Upper lobe of right lung (tissue), 1 donor: ENCODE measurements around the gene RSPH6A. TPM values are rescaled to one million over a fixed set of nuclear protein-coding genes. Genes with fewer than 3 reads are reported as not detected.

Experiments used
- ATAC-seq: fragments of 200-7000 bp; cut with Tn5 transposase; one replicate; pipeline ENCODE4 v1.9.1; 2020; ENCODE audit warnings: mild to moderate bottlenecking, moderate library complexity
- DNase-seq: peaks from one replicate; pipeline ENCODE4 v3.0.0-alpha.2; 2020
- H3K27ac ChIP-seq: fragments of 200-600 bp; one replicate; pipeline ENCODE4 v1.8.0; 2022
- H3K27me3 ChIP-seq: fragments of 200-600 bp; one replicate; pipeline ENCODE4 v1.8.0; 2022; ENCODE audit warnings: mild to moderate bottlenecking
- H3K36me3 ChIP-seq: fragments of 200-600 bp; one replicate; pipeline ENCODE4 v1.8.0; 2022
- H3K4me1 ChIP-seq: fragments of 200-600 bp; one replicate; pipeline ENCODE4 v1.8.0; 2022
- H3K4me3 ChIP-seq: fragments of 200-600 bp; one replicate; pipeline ENCODE4 v1.8.0; 2022; ENCODE audit warnings: mild to moderate bottlenecking
- H3K9me3 ChIP-seq: fragments of 200-600 bp; one replicate; pipeline ENCODE4 v1.8.0; 2022
- intact Hi-C: fragments of 100-400 bp; cut with DNase I; formaldehyde crosslinking; loops from one replicate; pipeline ENCODE4 v1.11.0; 2022
- total RNA-seq: library from RNA; stranded (reverse); fragmentation: NEBNext Ultra II Directional; extraction: Animal tissue kit (Norgen Biotek cat#: 25700); gene quantifications from one replicate; pipeline ENCODE4 v1.2.1, GENCODE V29; 2021
- TF ChIP-seq, protein P1 (sequence below): fragments of 200-600 bp; IDR thresholded peaks from one replicate; pipeline ENCODE4 v1.8.0; 2022; ENCODE audit warnings: antibody characterized with exemption
- donor health status: DM: no; HTN: yes; CAD: no; lungs with severe emphysema.

The RSPH6A gene
- total RNA-seq, 1 donor from 2014 or later, result 0.38 TPM

DNA sequence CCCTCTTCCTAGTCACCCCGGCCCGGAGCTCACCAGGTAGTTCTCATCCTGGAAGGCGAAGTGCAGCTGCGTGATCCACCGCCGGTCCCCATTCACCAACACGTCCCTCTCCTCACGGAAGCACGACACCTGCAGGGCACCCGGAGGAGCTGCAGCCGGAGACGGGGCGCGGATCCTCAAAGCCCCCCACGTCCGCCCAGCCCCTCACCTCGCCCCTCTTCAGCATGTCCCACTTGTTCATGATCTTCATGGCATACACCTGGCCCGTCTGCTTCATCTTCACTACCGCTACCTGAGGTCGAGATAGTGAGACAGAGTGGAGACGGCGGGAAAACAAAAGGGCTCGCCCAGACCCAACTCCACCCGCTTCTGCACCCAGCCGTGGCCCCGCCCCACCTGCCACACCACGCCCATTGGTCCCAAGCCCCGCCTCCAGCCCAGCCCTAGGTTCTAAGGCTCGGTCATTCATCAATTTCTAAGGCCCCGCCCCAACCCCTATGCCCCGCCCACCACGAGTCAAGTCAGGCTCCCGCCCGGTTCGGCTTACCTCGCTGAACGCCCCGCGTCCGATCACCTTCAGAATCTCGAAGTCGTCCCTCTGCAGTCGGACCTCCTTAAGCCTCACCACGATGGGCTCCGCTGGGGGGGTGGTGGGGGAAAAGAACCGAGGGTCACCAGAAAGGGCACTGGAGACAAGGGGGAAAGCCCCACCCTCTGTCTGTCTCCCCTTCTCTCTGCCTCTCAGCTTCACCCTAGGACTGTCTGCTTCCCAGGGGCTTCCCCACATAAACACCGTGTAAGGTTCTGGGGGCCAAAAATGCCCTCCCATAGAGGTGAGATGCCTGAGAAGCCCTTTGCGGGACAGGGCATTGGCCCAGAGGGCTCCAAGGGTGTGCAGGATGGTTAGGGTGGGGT is 35.6 kb downstream of the RSPH6A start:
- TF ChIP-seq, protein P1, sequence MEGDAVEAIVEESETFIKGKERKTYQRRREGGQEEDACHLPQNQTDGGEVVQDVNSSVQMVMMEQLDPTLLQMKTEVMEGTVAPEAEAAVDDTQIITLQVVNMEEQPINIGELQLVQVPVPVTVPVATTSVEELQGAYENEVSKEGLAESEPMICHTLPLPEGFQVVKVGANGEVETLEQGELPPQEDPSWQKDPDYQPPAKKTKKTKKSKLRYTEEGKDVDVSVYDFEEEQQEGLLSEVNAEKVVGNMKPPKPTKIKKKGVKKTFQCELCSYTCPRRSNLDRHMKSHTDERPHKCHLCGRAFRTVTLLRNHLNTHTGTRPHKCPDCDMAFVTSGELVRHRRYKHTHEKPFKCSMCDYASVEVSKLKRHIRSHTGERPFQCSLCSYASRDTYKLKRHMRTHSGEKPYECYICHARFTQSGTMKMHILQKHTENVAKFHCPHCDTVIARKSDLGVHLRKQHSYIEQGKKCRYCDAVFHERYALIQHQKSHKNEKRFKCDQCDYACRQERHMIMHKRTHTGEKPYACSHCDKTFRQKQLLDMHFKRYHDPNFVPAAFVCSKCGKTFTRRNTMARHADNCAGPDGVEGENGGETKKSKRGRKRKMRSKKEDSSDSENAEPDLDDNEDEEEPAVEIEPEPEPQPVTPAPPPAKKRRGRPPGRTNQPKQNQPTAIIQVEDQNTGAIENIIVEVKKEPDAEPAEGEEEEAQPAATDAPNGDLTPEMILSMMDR, result peak; percentile 60
- H3K36me3 ChIP-seq, result peaks cover 15% of the 10 kb centered on the region
- H3K27ac ChIP-seq, result no peak overlapping the region
- peak overlapping the region; percentile 31 for H3K4me3 ChIP-seq
- peaks cover 22% of the 10 kb centered on the region for H3K4me1 ChIP-seq
- ATAC-seq, result peak; percentile 91
- intact Hi-C loops, result no loop called here
- H3K9me3 ChIP-seq, result no peaks in the 10 kb centered on the region
- peak; percentile 94 for DNase-seq
- H3K27me3 ChIP-seq, result no peaks in the 10 kb centered on the region

GRCh38 chr19:45778010-45778661 is 37.0 kb downstream of the RSPH6A start:
- TF ChIP-seq, protein P1, result no peak
- no peak for ATAC-seq
- Histone ChIP-seq H3K4me1 (peaks cover 22% of the 10 kb centered on the region), H3K9me3 (no peaks in the 10 kb centered on the region), H3K27me3 (no peaks in the 10 kb centered on the region), H3K4me3 (no peak overlapping the region), H3K36me3 (peaks cover 15% of the 10 kb centered on the region), H3K27ac (no peak overlapping the region)
- intact Hi-C loops, result no loop called here
- DNase-seq, result no peak

- ATAC-seq, result no peak
- Histone ChIP-seq H3K4me3 (no peak overlapping the region), H3K9me3 (no peaks in the 10 kb centered on the region), H3K4me1 (peaks cover 22% of the 10 kb centered on the region), H3K27me3 (no peaks in the 10 kb centered on the region), H3K36me3 (peaks cover 15% of the 10 kb centered on the region), H3K27ac (no peak overlapping the region)
- intact Hi-C loops, result no loop called here
- TF ChIP-seq, protein P1, result no peak
- DNase-seq, result no peak
These were observed 37.6 kb downstream of the RSPH6A start for GRCh38 chr19:45777395-45777961.

GRCh38 chr19:45774765-45775164 is 40.3 kb downstream of the RSPH6A start:
- Histone ChIP-seq H3K4me1 (peaks cover 16% of the 10 kb centered on the region), H3K4me3 (no peak overlapping the region), H3K36me3 (peaks cover 15% of the 10 kb centered on the region), H3K27ac (no peak overlapping the region), H3K9me3 (no peaks in the 10 kb centered on the region), H3K27me3 (no peaks in the 10 kb centered on the region)
- DNase-seq, result no peak
- intact Hi-C loops, result no loop called here
- TF ChIP-seq, protein P1, result no peak
- ATAC-seq, result no peak

- ATAC-seq (no peak), DNase-seq (no peak)
- Histone ChIP-seq H3K4me1 (peaks cover 7% of the 10 kb centered on the region), H3K9me3 (no peaks in the 10 kb centered on the region), H3K27ac (no peak overlapping the region), H3K27me3 (no peaks in the 10 kb centered on the region), H3K4me3 (no peak overlapping the region), H3K36me3 (peaks cover 15% of the 10 kb centered on the region)
- TF ChIP-seq, protein P1, result no peak
- intact Hi-C loops, result no loop called here
These were observed 41.7 kb downstream of the RSPH6A start for GRCh38 chr19:45773384-45773783.
